ENCODE data around the gene S100A9. TPM values are rescaled to one million over a fixed set of nuclear protein-coding genes. Genes with fewer than 3 reads are reported as not detected.
A peak's percentile ranks its signal among the peaks of the same experiment; 100 is the strongest.
"Not testable (repeated sequence)": the region's sequence is repeated elsewhere in the genome, so short reads cannot be mapped to it uniquely, and the experiment has no call there.

Gene S100A9
- total and polyA plus RNA-seq, 4 experiments from 2014 or later = 7.4 to 11.6 (median 7.8) TPM

GRCh38 chr1:153316013-153316412 is 41.6 kb upstream of the S100A9 start:
- CTCF ChIA-PET (ENCODE audit: partially characterized antibody); H3K4me1 Mint-ChIP-seq; H3K9me3 ChIP-seq (ENCODE audit: control insufficient read depth in 1 of 2, low read length in 2 of 2); H3K4me3 Mint-ChIP-seq; H3K27me3 ChIP-seq (ENCODE audit: insufficient read depth, low read length); DNase-seq; H3K36me3 ChIP-seq (ENCODE audit: insufficient read depth, low read length); H3K27ac Mint-ChIP-seq; H3K27ac ChIP-seq (ENCODE audit: low read depth, low read length); intact Hi-C loops (cut with micrococcal nuclease); POLR2A ChIA-PET (ENCODE audit: partially characterized antibody); H3K4me3 ChIP-seq (ENCODE audit: low read length in 2 of 2); H3K4me1 ChIP-seq (ENCODE audit: insufficient read depth, low read length); H3K36me3 Mint-ChIP-seq: not testable (repeated sequence)
- H3K27me3 Mint-ChIP-seq = peaks cover 9 to 12% of the 10 kb centered on the region in 2 donors
- peaks cover 0 to 14% (median 3%) of the 10 kb centered on the region in 8 donors for H3K9me3 Mint-ChIP-seq

- H3K27me3 Mint-ChIP-seq = peaks cover 11 to 20% of the 10 kb centered on the region in 2 donors
Observed at GRCh38 chr1:153318145-153318544, 39.5 kb upstream of the S100A9 start.

GRCh38 chr1:153322568-153322967 is 35.1 kb upstream of the S100A9 start:
- H3K36me3 ChIP-seq (ENCODE audit: insufficient read depth, low read length) = no peaks in the 10 kb centered on the region
- H3K4me3 Mint-ChIP-seq = no peak overlapping the region
- H3K27ac Mint-ChIP-seq = no peak overlapping the region
- no peaks in the 10 kb centered on the region for H3K4me1 ChIP-seq (ENCODE audit: insufficient read depth, low read length)
- no peak overlapping the region for H3K27ac ChIP-seq (ENCODE audit: low read depth, low read length)
- ChIA-PET POLR2A (ENCODE audit: partially characterized antibody) (no interaction called here), CTCF (ENCODE audit: partially characterized antibody) (no interaction called here)
- peaks cover 5 to 18% of the 10 kb centered on the region in 2 donors for H3K27me3 Mint-ChIP-seq
- H3K27me3 ChIP-seq (ENCODE audit: insufficient read depth, low read length) = no peaks in the 10 kb centered on the region
- intact Hi-C loops (cut with micrococcal nuclease) = no loop called here
- no peak overlapping the region for H3K4me3 ChIP-seq (ENCODE audit: low read length in 2 of 2)
- H3K9me3 Mint-ChIP-seq = peaks cover 2 to 52% (median 31%) of the 10 kb centered on the region in 8 donors
- no peak for DNase-seq
- H3K4me1 Mint-ChIP-seq = no peaks in the 10 kb centered on the region
- peaks cover 0 to 5% of the 10 kb centered on the region in 2 donors for H3K36me3 Mint-ChIP-seq
- H3K9me3 ChIP-seq (ENCODE audit: control insufficient read depth in 1 of 2, low read length in 2 of 2) = peaks cover 0 to 4% of the 10 kb centered on the region in 2 donors

More at GRCh38 chr1:153318145-153318544, 39.5 kb upstream of the S100A9 start:
- intact Hi-C loops (cut with micrococcal nuclease); POLR2A ChIA-PET (ENCODE audit: partially characterized antibody); H3K36me3 ChIP-seq (ENCODE audit: insufficient read depth, low read length); H3K27me3 ChIP-seq (ENCODE audit: insufficient read depth, low read length); H3K4me1 Mint-ChIP-seq; H3K27ac Mint-ChIP-seq; H3K4me3 ChIP-seq (ENCODE audit: low read length in 2 of 2); H3K4me1 ChIP-seq (ENCODE audit: insufficient read depth, low read length); H3K4me3 Mint-ChIP-seq; H3K36me3 Mint-ChIP-seq; DNase-seq; CTCF ChIA-PET (ENCODE audit: partially characterized antibody); H3K27ac ChIP-seq (ENCODE audit: low read depth, low read length); H3K9me3 ChIP-seq (ENCODE audit: control insufficient read depth in 1 of 2, low read length in 2 of 2): not testable (repeated sequence)
- H3K9me3 Mint-ChIP-seq = peaks cover 0 to 28% (median 20%) of the 10 kb centered on the region in 8 donors

- DNase-seq = no peak
- POLR2A ChIA-PET (ENCODE audit: partially characterized antibody) = no interaction called here
- Mint-ChIP-seq H3K27ac (no peak overlapping the region), H3K4me1 (no peaks in the 10 kb centered on the region), H3K27me3 (peaks cover 7 to 15% of the 10 kb centered on the region in 2 donors), H3K4me3 (no peak overlapping the region), H3K9me3 (peaks cover 2 to 68% (median 47%) of the 10 kb centered on the region in 8 donors), H3K36me3 (peaks cover 0 to 5% of the 10 kb centered on the region in 2 donors)
- Histone ChIP-seq H3K4me3 (ENCODE audit: low read length in 2 of 2) (no peak overlapping the region), H3K27me3 (ENCODE audit: insufficient read depth, low read length) (no peaks in the 10 kb centered on the region), H3K4me1 (ENCODE audit: insufficient read depth, low read length) (no peaks in the 10 kb centered on the region), H3K9me3 (ENCODE audit: control insufficient read depth in 1 of 2, low read length in 2 of 2) (peaks cover 0 to 4% of the 10 kb centered on the region in 2 donors), H3K27ac (ENCODE audit: low read depth, low read length) (no peak overlapping the region), H3K36me3 (ENCODE audit: insufficient read depth, low read length) (no peaks in the 10 kb centered on the region)
- CTCF ChIA-PET (ENCODE audit: partially characterized antibody) = interaction anchor here (0.7 kb wide), 1 partner anchor 11 kb away, joined by 3 read pairs; no protein-coding TSS in a partner anchor
- intact Hi-C loops (cut with micrococcal nuclease) = no loop called here
Observed at GRCh38 chr1:153324912-153325311, 32.7 kb upstream of the S100A9 start.

- Histone ChIP-seq H3K36me3 (ENCODE audit: insufficient read depth, low read length) (no peaks in the 10 kb centered on the region), H3K27me3 (ENCODE audit: insufficient read depth, low read length) (no peaks in the 10 kb centered on the region), H3K4me1 (ENCODE audit: insufficient read depth, low read length) (peaks cover 2% of the 10 kb centered on the region), H3K4me3 (ENCODE audit: low read length in 2 of 2) (no peak overlapping the region), H3K27ac (ENCODE audit: low read depth, low read length) (no peak overlapping the region), H3K9me3 (ENCODE audit: control insufficient read depth in 1 of 2, low read length in 2 of 2) (no peaks in the 10 kb centered on the region)
- peaks cover 5 to 14% of the 10 kb centered on the region in 2 donors for H3K27me3 Mint-ChIP-seq
- CTCF ChIA-PET (ENCODE audit: partially characterized antibody) = no interaction called here
- no peak for DNase-seq
- intact Hi-C loops (cut with micrococcal nuclease) = no loop called here
- H3K36me3 Mint-ChIP-seq = peaks cover 0 to 3% of the 10 kb centered on the region in 2 donors
- no peak overlapping the region for H3K4me3 Mint-ChIP-seq
- no peak overlapping the region for H3K27ac Mint-ChIP-seq
- POLR2A ChIA-PET (ENCODE audit: partially characterized antibody) = no interaction called here
- peaks cover 2 to 29% (median 22%) of the 10 kb centered on the region in 8 donors for H3K9me3 Mint-ChIP-seq
- peaks cover 3 to 5% (median 4%) of the 10 kb centered on the region in 4 donors for H3K4me1 Mint-ChIP-seq
Observed at GRCh38 chr1:153333902-153334301, 23.8 kb upstream of the S100A9 start.

GRCh38 chr1:153336650-153337049 is 21.0 kb upstream of the S100A9 start:
- H3K4me3 ChIP-seq (ENCODE audit: low read length in 2 of 2) = no peak overlapping the region
- no peaks in the 10 kb centered on the region for H3K36me3 ChIP-seq (ENCODE audit: insufficient read depth, low read length)
- peaks cover 0 to 10% of the 10 kb centered on the region in 2 donors for H3K27me3 Mint-ChIP-seq
- H3K36me3 Mint-ChIP-seq = no peaks in the 10 kb centered on the region
- CTCF ChIA-PET (ENCODE audit: partially characterized antibody) = interaction anchor here (1.2 to 2.5 kb wide), 3 partner anchors 16 to 19 kb away, joined by 3 to 8 read pairs (median 5); no protein-coding TSS in a partner anchor
- no peak for DNase-seq
- H3K9me3 Mint-ChIP-seq = peaks cover 0 to 10% (median 4%) of the 10 kb centered on the region in 8 donors
- no peaks in the 10 kb centered on the region for H3K9me3 ChIP-seq (ENCODE audit: control insufficient read depth in 1 of 2, low read length in 2 of 2)
- H3K27ac Mint-ChIP-seq = no peak overlapping the region
- peaks cover 12 to 28% (median 23%) of the 10 kb centered on the region in 4 donors for H3K4me1 Mint-ChIP-seq
- no peak overlapping the region for H3K4me3 Mint-ChIP-seq
- H3K4me1 ChIP-seq (ENCODE audit: insufficient read depth, low read length) = peaks cover 19% of the 10 kb centered on the region
- intact Hi-C loops (cut with micrococcal nuclease) = no loop called here
- H3K27ac ChIP-seq (ENCODE audit: low read depth, low read length) = no peak overlapping the region
- no peaks in the 10 kb centered on the region for H3K27me3 ChIP-seq (ENCODE audit: insufficient read depth, low read length)
- POLR2A ChIA-PET (ENCODE audit: partially characterized antibody) = no interaction called here

- Histone ChIP-seq H3K27ac (ENCODE audit: low read depth, low read length) (no peak overlapping the region), H3K4me3 (ENCODE audit: low read length in 2 of 2) (no peak overlapping the region), H3K27me3 (ENCODE audit: insufficient read depth, low read length) (no peaks in the 10 kb centered on the region), H3K4me1 (ENCODE audit: insufficient read depth, low read length) (peaks cover 21% of the 10 kb centered on the region), H3K9me3 (ENCODE audit: control insufficient read depth in 1 of 2, low read length in 2 of 2) (no peaks in the 10 kb centered on the region), H3K36me3 (ENCODE audit: insufficient read depth, low read length) (no peaks in the 10 kb centered on the region)
- DNase-seq = no peak
- CTCF ChIA-PET (ENCODE audit: partially characterized antibody) = interaction anchor here (1.2 to 1.5 kb wide), 2 partner anchors 14 to 17 kb away, joined by 3 to 5 read pairs; no protein-coding TSS in a partner anchor
- H3K27me3 Mint-ChIP-seq = peaks cover 0 to 18% of the 10 kb centered on the region in 2 donors
- peaks cover 12 to 33% (median 24%) of the 10 kb centered on the region in 4 donors for H3K4me1 Mint-ChIP-seq
- H3K4me3 Mint-ChIP-seq = no peak overlapping the region
- peak overlapping the region in 1 of 7 donors; percentile 69 for H3K27ac Mint-ChIP-seq
- H3K9me3 Mint-ChIP-seq = peaks cover 0 to 2% (median 0%) of the 10 kb centered on the region in 8 donors
- H3K36me3 Mint-ChIP-seq = no peaks in the 10 kb centered on the region
- intact Hi-C loops (cut with micrococcal nuclease) = no loop called here
- POLR2A ChIA-PET (ENCODE audit: partially characterized antibody) = no interaction called here
Observed at GRCh38 chr1:153337980-153338853, 19.4 kb upstream of the S100A9 start.

Data from CD4-positive, alpha-beta memory T cell (primary cell).